Liver (tissue), 3 donors: ENCODE data around the gene OTOA.

Experiments used
- EGR1 ChIP-seq, 2 donors: IDR thresholded peaks; 2 replicates each; pipeline ENCODE4 v1.6.1; 2016 to 2018; ENCODE audit warnings: antibody characterized with exemption in 2 of 2, low read depth in 2 of 2
- FOXA1 ChIP-seq: IDR thresholded peaks from 2 replicates; pipeline ENCODE4 v1.6.1; 2016; ENCODE audit warnings: antibody characterized with exemption
- GABPA ChIP-seq, 2 donors: IDR thresholded peaks in 1 of 2; conservative IDR thresholded peaks in 1 of 2; 2 replicates each; pipeline ENCODE4 v1.6.1; 2016; ENCODE audit warnings: antibody characterized with exemption in 2 of 2, mild to moderate bottlenecking in 1 of 2, moderate library complexity in 1 of 2
- JUND ChIP-seq, 2 donors: IDR thresholded peaks; 2 replicates each; pipeline ENCODE4 v1.6.1; 2016; ENCODE audit warnings: antibody characterized with exemption in 2 of 2
- NR2F2 ChIP-seq: IDR thresholded peaks from 2 replicates; pipeline ENCODE4 v1.6.1; 2016; ENCODE audit warnings: antibody characterized with exemption
- RXRA ChIP-seq, 2 donors: IDR thresholded peaks; 2 replicates each; pipeline ENCODE4 v1.6.1; 2017 to 2018; ENCODE audit warnings: antibody characterized with exemption in 2 of 2, mild to moderate bottlenecking in 1 of 2
- SP1 ChIP-seq: IDR thresholded peaks from 2 replicates; pipeline ENCODE4 v1.6.1; 2018; ENCODE audit warnings: antibody characterized with exemption, mild to moderate bottlenecking
- TAF1 ChIP-seq: conservative IDR thresholded peaks from 2 replicates; pipeline ENCODE4 v1.6.1; 2016; ENCODE audit warnings: antibody characterized with exemption, mild to moderate bottlenecking
- TF ChIP-seq, protein P1 (sequence below): fragments of 150-350 bp; IDR thresholded peaks from 2 replicates; pipeline ENCODE4 v1.5.1; 2017; ENCODE audit warnings: improper control_type of control experiment, low read depth, low read length; ENCODE audit not compliant: missing input control
- TF ChIP-seq, protein P2 (sequence below): IDR thresholded peaks from 2 replicates; pipeline ENCODE4 v1.6.1; 2016; ENCODE audit warnings: antibody characterized with exemption
- TF ChIP-seq, protein P3 (sequence below): IDR thresholded peaks from 2 replicates; pipeline ENCODE4 v1.6.1; 2016; ENCODE audit warnings: antibody characterized with exemption, mild to moderate bottlenecking
- TF ChIP-seq, protein P4 (sequence below): IDR thresholded peaks from 2 replicates; pipeline ENCODE4 v1.6.1; 2016; ENCODE audit warnings: antibody characterized with exemption
- donor health status: healthy.
- donor health status: healthy.

DNA sequence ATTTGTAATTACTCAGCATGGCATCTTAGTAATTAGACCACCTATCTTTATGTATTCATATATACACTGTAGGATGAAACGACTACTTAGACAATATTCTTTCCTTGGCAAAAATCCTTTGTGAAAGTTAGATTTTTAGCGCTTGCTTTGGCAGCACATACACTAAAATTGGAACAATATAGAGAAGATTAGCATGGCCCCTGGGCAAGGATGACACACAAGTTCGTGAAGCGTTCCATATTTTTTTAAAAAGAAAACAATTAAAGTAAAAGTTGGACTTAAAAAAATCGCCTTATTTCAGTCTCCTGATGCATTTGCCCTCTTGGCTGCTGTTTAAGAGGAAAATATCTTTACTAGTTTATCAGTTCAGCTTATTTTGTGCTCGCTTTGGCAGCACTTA, 21.9 kb upstream of the OTOA start:
- no peak for TF ChIP-seq TAF1
- no peak for TF ChIP-seq JUND (IDR thresholded peaks at IDR 0.05)
- TF ChIP-seq, protein P1, sequence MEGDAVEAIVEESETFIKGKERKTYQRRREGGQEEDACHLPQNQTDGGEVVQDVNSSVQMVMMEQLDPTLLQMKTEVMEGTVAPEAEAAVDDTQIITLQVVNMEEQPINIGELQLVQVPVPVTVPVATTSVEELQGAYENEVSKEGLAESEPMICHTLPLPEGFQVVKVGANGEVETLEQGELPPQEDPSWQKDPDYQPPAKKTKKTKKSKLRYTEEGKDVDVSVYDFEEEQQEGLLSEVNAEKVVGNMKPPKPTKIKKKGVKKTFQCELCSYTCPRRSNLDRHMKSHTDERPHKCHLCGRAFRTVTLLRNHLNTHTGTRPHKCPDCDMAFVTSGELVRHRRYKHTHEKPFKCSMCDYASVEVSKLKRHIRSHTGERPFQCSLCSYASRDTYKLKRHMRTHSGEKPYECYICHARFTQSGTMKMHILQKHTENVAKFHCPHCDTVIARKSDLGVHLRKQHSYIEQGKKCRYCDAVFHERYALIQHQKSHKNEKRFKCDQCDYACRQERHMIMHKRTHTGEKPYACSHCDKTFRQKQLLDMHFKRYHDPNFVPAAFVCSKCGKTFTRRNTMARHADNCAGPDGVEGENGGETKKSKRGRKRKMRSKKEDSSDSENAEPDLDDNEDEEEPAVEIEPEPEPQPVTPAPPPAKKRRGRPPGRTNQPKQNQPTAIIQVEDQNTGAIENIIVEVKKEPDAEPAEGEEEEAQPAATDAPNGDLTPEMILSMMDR, result no peak
- TF ChIP-seq EGR1 (IDR thresholded peaks at IDR 0.05; ENCODE audit: low read depth in 2 of 2), result no peak
- TF ChIP-seq RXRA (IDR thresholded peaks at IDR 0.05), result no peak
- TF ChIP-seq, protein P2, sequence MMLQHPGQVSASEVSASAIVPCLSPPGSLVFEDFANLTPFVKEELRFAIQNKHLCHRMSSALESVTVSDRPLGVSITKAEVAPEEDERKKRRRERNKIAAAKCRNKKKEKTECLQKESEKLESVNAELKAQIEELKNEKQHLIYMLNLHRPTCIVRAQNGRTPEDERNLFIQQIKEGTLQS, result no peak
- no peak for TF ChIP-seq GABPA (IDR thresholded peaks at IDR 0.05 in 1 of 2, conservative IDR thresholded peaks at IDR 0.05 in 1 of 2)
- no peak for TF ChIP-seq SP1
- TF ChIP-seq NR2F2, result no peak
- TF ChIP-seq FOXA1, result no peak
- TF ChIP-seq, protein P3, sequence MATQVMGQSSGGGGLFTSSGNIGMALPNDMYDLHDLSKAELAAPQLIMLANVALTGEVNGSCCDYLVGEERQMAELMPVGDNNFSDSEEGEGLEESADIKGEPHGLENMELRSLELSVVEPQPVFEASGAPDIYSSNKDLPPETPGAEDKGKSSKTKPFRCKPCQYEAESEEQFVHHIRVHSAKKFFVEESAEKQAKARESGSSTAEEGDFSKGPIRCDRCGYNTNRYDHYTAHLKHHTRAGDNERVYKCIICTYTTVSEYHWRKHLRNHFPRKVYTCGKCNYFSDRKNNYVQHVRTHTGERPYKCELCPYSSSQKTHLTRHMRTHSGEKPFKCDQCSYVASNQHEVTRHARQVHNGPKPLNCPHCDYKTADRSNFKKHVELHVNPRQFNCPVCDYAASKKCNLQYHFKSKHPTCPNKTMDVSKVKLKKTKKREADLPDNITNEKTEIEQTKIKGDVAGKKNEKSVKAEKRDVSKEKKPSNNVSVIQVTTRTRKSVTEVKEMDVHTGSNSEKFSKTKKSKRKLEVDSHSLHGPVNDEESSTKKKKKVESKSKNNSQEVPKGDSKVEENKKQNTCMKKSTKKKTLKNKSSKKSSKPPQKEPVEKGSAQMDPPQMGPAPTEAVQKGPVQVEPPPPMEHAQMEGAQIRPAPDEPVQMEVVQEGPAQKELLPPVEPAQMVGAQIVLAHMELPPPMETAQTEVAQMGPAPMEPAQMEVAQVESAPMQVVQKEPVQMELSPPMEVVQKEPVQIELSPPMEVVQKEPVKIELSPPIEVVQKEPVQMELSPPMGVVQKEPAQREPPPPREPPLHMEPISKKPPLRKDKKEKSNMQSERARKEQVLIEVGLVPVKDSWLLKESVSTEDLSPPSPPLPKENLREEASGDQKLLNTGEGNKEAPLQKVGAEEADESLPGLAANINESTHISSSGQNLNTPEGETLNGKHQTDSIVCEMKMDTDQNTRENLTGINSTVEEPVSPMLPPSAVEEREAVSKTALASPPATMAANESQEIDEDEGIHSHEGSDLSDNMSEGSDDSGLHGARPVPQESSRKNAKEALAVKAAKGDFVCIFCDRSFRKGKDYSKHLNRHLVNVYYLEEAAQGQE, result no peak
- TF ChIP-seq, protein P4, sequence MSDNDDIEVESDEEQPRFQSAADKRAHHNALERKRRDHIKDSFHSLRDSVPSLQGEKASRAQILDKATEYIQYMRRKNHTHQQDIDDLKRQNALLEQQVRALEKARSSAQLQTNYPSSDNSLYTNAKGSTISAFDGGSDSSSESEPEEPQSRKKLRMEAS, result no peak
